CD4-positive, alpha-beta T cell (primary cell): ENCODE data around the gene B3GLCT. TPM values are rescaled to one million over a fixed set of nuclear protein-coding genes. Genes with fewer than 3 reads are reported as not detected.

Source experiments
- ATAC-seq: fragments of 200-7000 bp; cut with Tn5 transposase; one replicate; pipeline ENCODE4 v1.10.0; 2022; ENCODE audit warnings: mild to moderate bottlenecking; ENCODE audit not compliant: poor library complexity
- CTCF ChIA-PET: fragments of 350-600 bp; sonication (Branson Sonifier 250); formaldehyde crosslinking; loops from one replicate; lab custom pipeline; 2021; ENCODE audit warnings: antibody characterized with exemption, inconsistent platforms; lab: Charles Lee
- POLR2A ChIA-PET: fragments of 350-600 bp; sonication (Branson Sonifier 250); formaldehyde crosslinking; loops from one replicate; lab custom pipeline; 2021; ENCODE audit warnings: antibody characterized with exemption, inconsistent platforms; lab: Charles Lee
- DNase-seq, 14 experiments: peaks; one replicate each; pipeline ENCODE4 v3.0.0-alpha.2; 2013 to 2020; ENCODE audit warnings: mixed read lengths in 2 of 14
- H3K27ac ChIP-seq, 2 donors: one replicate each; pipeline versions ENCODE4 v1.5.1 to v1.7.0; 2013; ENCODE audit warnings: low read length in 2 of 2, low read depth in 1 of 2, mild to moderate bottlenecking in 1 of 2
- H3K27me3 ChIP-seq, 2 experiments: 1 replicate in 1 of 2; 2 replicates in 1 of 2; pipeline versions ENCODE4 v1.6.1 to v1.7.0; 2013; ENCODE audit warnings: low read length in 2 of 2, control low read depth in 1 of 2, mild to moderate bottlenecking in 1 of 2, moderate library complexity in 1 of 2; ENCODE audit not compliant: insufficient read depth in 2 of 2, control insufficient read depth in 1 of 2
- H3K36me3 ChIP-seq: one replicate; pipeline ENCODE4 v1.6.1; 2013; ENCODE audit warnings: low read length, control low read depth; ENCODE audit not compliant: insufficient read depth
- H3K4me1 ChIP-seq: one replicate; pipeline ENCODE4 v1.6.1; 2013; ENCODE audit warnings: low read length, control low read depth; ENCODE audit not compliant: insufficient read depth
- H3K4me3 ChIP-seq: one replicate; pipeline ENCODE4 v1.5.1; 2013; ENCODE audit warnings: mild to moderate bottlenecking, low read length, moderate library complexity
- H3K9me3 ChIP-seq, 2 experiments: 1 replicate in 1 of 2; 2 replicates in 1 of 2; pipeline versions ENCODE4 v1.6.1 to v1.7.0; 2013; ENCODE audit warnings: low read length in 2 of 2, mild to moderate bottlenecking in 2 of 2, control low read depth in 1 of 2, moderate library complexity in 1 of 2; ENCODE audit not compliant: control insufficient read depth in 1 of 2, insufficient read depth in 1 of 2
- H3K27ac Mint-ChIP-seq: one replicate; pipeline ENCODE4 v1.8.0; 2020; ENCODE audit warnings: mixed read lengths
- H3K27me3 Mint-ChIP-seq: one replicate; pipeline ENCODE4 v1.8.0; 2021; ENCODE audit warnings: mixed read lengths
- H3K36me3 Mint-ChIP-seq: one replicate; pipeline ENCODE4 v1.8.0; 2021; ENCODE audit warnings: low read depth, mixed read lengths
- H3K4me1 Mint-ChIP-seq: one replicate; pipeline ENCODE4 v1.8.0; 2021; ENCODE audit warnings: low read depth, mixed read lengths
- H3K4me3 Mint-ChIP-seq: one replicate; pipeline ENCODE4 v1.8.0; 2020; ENCODE audit warnings: mild to moderate bottlenecking, mixed read lengths
- H3K9me3 Mint-ChIP-seq: one replicate; pipeline ENCODE4 v1.8.0; 2020; ENCODE audit warnings: mixed read lengths
- intact Hi-C, 2 experiments: fragments of 100-400 bp; cut with DNase I in 1 of 2; cut with micrococcal nuclease in 1 of 2; formaldehyde crosslinking; loops; one replicate each; pipeline versions ENCODE4 v1.15.1 to v1.9.0; 2023 to 2025; cut with DNase I, micrococcal nuclease
- total RNA-seq, 174 experiments: library from RNA in 2 of 174; stranded (reverse) in 2 of 174; gene quantifications; one replicate each; pipeline ENCODE4 v1.2.3 and lab custom pipeline; 2021 to 2026
- TF ChIP-seq, protein P1 (sequence below): fragments of 200-600 bp; IDR thresholded peaks from one replicate; pipeline ENCODE4 v1.8.0; 2022; ENCODE audit warnings: antibody characterized with exemption, mild to moderate bottlenecking

B3GLCT gene
- total RNA-seq, 2 experiments from 2014 or later, result 3.2 to 3.7 TPM

DNA sequence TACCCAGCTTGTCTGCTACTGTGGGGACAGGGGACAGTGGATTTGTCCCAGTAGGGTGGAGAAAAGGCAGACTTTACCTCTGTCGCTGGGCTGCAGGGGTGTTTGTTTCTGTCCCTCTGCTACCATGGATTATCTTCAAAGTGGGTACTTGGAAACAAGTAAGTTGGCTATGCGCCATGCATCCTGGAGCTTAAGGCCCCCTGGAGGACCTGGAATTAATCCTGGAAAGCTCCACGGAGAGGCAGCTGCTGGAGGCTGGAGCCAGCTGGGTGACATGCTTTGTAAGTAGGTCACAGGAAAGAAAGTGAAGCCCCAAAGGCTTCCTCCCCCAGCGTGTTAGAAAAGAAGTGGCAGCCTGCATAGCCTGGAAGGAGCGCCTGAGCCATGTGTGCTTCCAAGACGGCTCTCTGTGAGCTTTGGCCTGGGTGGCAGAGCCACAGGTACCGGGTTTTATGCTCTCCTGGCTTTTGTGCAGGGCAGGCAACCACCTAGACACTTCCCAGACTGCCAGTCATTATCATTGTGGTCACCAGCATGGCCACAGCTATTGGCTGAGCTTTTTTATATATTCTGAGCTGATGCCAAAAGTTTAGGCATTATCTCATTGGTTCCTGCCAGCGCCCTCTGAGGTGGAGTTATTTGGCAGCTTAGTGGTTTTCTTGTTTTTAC lies 9.5 kb downstream of the B3GLCT start:
- intact Hi-C loops, result no loop called here
- ATAC-seq (peak; percentile 58), DNase-seq (peak in 3 of 14 experiments; percentile 29 to 39 (median 30))
- H3K36me3 ChIP-seq, result no peaks in the 10 kb centered on the region
- no peaks in the 10 kb centered on the region for H3K9me3 ChIP-seq
- no peaks in the 10 kb centered on the region for H3K27me3 ChIP-seq
- H3K4me3 Mint-ChIP-seq, result peak overlapping the region; percentile 18
- peaks cover 19% of the 10 kb centered on the region for H3K4me1 Mint-ChIP-seq
- H3K27ac Mint-ChIP-seq, result no peak overlapping the region
- TF ChIP-seq, protein P1, sequence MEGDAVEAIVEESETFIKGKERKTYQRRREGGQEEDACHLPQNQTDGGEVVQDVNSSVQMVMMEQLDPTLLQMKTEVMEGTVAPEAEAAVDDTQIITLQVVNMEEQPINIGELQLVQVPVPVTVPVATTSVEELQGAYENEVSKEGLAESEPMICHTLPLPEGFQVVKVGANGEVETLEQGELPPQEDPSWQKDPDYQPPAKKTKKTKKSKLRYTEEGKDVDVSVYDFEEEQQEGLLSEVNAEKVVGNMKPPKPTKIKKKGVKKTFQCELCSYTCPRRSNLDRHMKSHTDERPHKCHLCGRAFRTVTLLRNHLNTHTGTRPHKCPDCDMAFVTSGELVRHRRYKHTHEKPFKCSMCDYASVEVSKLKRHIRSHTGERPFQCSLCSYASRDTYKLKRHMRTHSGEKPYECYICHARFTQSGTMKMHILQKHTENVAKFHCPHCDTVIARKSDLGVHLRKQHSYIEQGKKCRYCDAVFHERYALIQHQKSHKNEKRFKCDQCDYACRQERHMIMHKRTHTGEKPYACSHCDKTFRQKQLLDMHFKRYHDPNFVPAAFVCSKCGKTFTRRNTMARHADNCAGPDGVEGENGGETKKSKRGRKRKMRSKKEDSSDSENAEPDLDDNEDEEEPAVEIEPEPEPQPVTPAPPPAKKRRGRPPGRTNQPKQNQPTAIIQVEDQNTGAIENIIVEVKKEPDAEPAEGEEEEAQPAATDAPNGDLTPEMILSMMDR, result no peak
- peaks cover 17% of the 10 kb centered on the region for H3K4me1 ChIP-seq
- no peaks in the 10 kb centered on the region for H3K9me3 Mint-ChIP-seq
- ChIA-PET POLR2A (interaction anchor here (1.1 kb wide), 1 partner anchor 8 kb away, joined by 3 read pairs; no protein-coding TSS in a partner anchor), CTCF (no interaction called here)
- H3K27ac ChIP-seq, result no peak overlapping the region
- H3K36me3 Mint-ChIP-seq, result no peaks in the 10 kb centered on the region
- H3K27me3 Mint-ChIP-seq, result no peaks in the 10 kb centered on the region
- H3K4me3 ChIP-seq, result no peak overlapping the region

DNA sequence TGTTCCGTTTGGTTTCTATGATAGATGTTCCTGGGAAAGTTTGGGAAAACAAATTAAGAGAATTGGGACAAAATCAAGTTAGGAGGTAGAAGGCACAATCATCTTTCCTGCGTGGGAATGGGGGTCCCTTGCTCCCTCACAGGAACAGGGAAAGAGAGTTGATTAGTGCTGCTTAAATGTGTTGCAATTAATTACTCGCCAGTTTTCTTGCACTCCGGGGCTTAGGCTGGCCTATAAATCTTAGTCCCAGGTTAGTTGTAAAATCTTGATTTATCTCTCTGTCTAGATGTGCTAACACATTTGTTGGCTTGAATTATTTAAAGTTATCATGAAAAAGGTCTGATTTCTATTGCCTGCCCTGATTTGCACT lies 10.1 kb downstream of the B3GLCT start:
- no peak overlapping the region for H3K4me3 Mint-ChIP-seq
- intact Hi-C loops, result no loop called here
- no peaks in the 10 kb centered on the region for H3K27me3 Mint-ChIP-seq
- no peaks in the 10 kb centered on the region for H3K36me3 ChIP-seq
- H3K9me3 Mint-ChIP-seq, result no peaks in the 10 kb centered on the region
- TF ChIP-seq, protein P1, result no peak
- no peaks in the 10 kb centered on the region for H3K27me3 ChIP-seq
- DNase-seq (no peak), ATAC-seq (no peak)
- H3K4me1 ChIP-seq, result peaks cover 17% of the 10 kb centered on the region
- POLR2A ChIA-PET, result interaction anchor here (1.1 kb wide), 1 partner anchor 9 kb away, joined by 3 read pairs; no protein-coding TSS in a partner anchor
- H3K27ac ChIP-seq, result no peak overlapping the region
- no peaks in the 10 kb centered on the region for H3K36me3 Mint-ChIP-seq
- peaks cover 19% of the 10 kb centered on the region for H3K4me1 Mint-ChIP-seq
- no peak overlapping the region for H3K4me3 ChIP-seq
- no peak overlapping the region for H3K27ac Mint-ChIP-seq
- CTCF ChIA-PET, result no interaction called here
- H3K9me3 ChIP-seq, result no peaks in the 10 kb centered on the region

DNA sequence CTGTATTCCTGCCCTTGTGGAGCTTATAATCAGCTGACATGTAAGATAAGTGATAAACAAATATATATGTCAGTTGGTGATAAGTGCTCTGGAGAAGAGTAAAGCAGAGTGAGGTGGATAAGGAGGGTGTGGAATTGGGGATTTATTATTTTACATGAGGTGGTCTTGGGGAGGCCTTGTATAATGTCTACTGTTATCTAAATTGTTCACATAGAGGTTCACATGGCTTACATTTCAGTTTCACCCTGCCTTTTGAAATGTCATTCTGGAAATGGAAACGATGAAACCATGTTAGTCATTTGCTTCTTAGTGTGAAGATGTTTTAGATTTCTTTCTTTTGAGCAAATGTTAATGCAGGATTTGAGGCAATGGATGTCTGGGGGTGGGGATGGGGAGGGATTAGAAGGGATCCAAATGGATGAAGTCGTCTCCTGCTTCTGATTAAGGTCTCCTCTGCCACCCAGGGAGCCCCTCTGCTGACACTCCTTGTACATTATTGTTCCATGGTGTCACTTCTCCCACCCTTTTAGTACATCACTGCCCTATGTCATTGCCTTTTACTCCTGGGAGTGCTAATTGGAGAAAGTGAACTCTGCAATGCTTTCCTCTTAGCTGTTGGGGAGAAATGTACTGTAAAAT lies 14.0 kb downstream of the B3GLCT start:
- ATAC-seq, result no peak
- TF ChIP-seq, protein P1, result no peak
- Mint-ChIP-seq H3K27ac (no peak overlapping the region), H3K9me3 (no peaks in the 10 kb centered on the region), H3K36me3 (peaks cover 12% of the 10 kb centered on the region), H3K4me3 (no peak overlapping the region), H3K27me3 (no peaks in the 10 kb centered on the region), H3K4me1 (peaks cover 19% of the 10 kb centered on the region)
- CTCF ChIA-PET, result no interaction called here
- no peaks in the 10 kb centered on the region for H3K9me3 ChIP-seq
- H3K36me3 ChIP-seq, result no peaks in the 10 kb centered on the region
- DNase-seq, result no peak
- no peak overlapping the region for H3K4me3 ChIP-seq
- H3K27me3 ChIP-seq, result no peaks in the 10 kb centered on the region
- peaks cover 14% of the 10 kb centered on the region for H3K4me1 ChIP-seq
- no peak overlapping the region for H3K27ac ChIP-seq
- POLR2A ChIA-PET, result no interaction called here
- intact Hi-C loops, result no loop called here
